ENCODE data around the gene LDLRAD4.
"Not testable (repeated sequence)": the region's sequence is repeated elsewhere in the genome, so short reads cannot be mapped to it uniquely, and the experiment has no call there.

The LDLRAD4 gene

DNA sequence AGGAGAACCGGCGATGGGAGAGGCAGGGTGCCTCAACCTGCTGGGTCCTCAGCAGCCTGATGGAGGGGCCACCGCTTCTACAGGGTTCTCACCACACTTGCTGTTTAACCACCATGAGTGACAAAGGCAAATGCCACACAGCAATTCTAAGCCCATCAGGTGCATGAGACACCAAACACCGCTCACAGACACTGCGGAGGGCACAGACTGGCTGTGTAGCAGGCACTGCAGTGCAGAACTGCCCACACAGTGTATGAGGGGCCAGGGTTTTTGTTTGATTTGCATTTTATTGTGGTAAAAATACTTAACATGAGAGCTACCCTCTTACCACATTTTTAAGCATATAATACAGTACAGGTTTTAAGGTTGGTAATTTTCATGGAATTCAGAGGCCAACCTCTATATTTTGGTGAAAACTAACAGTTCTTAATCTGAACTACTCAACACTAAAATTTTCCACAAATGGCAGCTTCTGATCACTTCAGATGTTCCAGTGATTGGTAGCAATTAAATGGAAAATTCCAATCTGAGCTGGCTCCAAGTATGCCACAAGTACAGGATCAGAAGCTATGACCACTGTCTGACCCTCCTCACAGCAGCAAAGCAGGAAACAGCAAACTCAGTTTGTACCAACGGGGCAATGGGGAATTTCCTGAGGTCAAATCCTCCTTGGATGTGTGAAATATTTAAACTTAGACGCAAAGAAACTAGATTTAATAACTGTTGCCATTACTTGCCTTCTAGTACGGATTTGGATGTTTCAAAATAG lies 440.1 kb downstream of the LDLRAD4 start:
- DNase-seq = no peak

DNA sequence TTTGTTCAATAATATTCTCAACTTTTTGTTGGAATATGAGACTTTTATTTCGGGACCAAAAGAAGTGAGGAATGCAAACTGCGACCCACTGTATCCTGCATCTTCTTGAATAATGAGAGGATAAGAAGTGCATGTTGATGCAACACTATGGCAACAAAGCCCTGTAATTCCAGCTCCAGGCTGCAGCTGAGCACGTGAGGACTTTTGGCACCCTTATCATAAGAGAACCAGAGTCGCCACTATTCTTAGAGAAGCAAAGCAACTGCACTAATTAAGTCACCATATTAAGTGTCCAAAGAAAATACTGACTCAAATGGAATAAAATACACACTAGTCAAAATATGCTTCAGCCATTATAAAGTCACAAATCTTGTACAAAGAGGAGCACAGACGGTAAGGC lies 441.9 kb downstream of the LDLRAD4 start:
- DNase-seq = no peak

DNA sequence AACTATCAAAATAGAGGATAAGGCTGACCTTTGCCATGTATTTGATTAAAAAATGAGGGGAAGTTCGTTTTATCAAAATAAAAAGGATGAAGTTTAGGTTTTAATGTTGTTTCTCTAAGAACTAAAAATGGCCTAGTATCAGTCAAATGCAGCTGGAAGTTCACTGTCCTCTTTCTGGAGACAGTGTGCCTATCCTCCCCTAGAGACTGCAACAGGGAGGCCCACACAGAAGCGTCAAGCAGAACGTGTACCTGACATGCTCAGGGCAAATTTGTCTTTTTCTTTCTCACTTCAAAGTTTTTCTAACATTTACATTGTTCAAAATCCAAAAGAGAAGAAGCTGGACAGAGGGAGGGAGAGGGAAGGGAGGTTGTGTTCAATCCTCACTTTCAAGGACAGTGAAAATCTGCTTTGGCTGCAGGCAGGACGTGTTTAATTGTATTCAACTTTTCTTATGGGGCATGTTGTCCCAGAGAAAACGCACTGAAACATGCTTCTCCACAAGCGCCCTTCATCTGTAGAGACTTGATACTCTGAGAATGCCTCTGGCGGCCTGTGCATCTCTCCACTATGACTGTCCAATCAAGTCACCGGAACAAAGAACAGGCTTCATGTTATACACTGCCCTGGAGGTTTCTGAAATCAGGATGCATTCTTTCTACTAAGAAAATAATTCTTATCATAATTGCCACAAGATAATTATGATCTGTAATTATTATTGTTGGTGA lies 442.7 kb downstream of the LDLRAD4 start:
- DNase-seq = no peak

DNA sequence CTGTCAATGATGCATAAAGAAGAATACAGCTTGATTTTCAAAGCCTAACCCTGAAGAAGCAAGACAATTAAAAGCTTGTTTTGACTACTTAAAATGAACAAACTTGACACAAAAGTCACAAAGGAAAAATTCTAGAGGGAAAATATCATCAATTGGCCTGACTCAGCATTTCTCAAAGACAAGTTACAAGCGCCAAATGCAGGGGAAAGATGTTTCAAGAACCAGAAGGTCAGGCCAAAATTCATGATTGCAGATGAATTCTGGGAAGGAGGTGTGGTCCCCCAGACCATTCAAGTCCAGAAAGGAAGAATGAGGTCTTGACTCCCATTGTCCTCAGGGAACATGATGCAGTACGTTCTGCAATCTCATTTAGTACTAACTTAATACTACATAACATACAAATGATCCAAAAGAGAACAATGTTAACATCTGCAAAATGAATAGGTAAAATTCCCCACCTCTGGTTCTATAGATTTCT lies 443.3 kb downstream of the LDLRAD4 start:
- DNase-seq = no peak

DNA sequence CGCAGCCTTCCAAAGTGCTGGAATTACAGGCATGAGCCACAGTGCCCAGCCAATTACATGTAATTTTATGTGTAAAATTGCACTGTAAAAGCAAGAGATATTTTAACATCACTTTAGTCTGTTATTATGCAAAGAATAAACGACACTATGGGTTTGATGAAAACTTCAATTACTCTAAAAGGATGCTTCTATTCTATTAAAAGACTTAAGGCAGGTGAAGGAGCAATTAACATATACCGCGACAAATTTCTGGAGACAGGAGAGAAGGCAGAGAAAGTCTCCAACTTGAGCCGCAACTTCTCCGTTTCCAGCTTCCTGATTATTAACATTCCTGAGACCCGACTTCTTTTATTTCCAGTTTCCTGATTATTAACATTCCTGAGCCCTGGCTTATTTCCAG lies 454.1 kb downstream of the LDLRAD4 start:
- DNase-seq = no peak

DNA sequence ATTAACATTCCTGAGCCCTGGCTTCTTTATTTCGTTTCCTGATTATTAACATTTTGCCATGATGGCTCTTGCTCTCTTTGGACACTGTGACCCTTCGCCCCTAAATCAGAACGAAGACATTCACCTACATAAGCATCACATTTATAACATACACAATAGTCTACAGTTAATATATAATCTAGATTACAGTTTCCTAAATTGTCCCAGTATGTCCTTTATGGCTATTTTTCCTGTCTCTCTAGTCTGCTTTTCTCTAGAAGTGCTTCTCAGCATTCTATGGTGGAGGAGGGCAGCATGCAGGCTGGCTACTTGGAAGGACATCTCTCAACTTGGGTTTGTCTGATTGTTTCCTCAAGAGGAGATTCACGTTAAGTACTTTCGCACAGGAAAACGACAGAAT lies 457.9 kb downstream of the LDLRAD4 start:
- DNase-seq = no peak

DNA sequence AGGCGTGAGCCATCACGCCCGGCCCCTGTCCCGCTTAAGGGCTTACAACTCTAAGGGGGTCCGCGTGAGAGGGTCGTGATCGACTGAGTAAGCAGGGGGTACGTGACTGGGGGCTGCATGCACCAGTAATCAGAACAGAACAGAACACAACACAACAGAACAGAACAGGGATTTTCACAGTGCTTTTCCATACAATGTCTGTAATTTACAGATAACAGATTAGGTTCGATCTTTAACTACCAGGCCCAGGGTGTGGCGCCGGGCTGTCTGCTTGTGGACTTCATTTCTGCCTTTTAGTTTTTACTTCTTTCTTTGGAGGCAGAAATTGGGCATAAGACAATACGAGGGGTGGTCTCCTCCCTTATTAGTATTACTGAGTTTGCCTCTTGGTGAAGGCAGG lies 458.8 kb downstream of the LDLRAD4 start:
- not testable (repeated sequence) for DNase-seq

DNA sequence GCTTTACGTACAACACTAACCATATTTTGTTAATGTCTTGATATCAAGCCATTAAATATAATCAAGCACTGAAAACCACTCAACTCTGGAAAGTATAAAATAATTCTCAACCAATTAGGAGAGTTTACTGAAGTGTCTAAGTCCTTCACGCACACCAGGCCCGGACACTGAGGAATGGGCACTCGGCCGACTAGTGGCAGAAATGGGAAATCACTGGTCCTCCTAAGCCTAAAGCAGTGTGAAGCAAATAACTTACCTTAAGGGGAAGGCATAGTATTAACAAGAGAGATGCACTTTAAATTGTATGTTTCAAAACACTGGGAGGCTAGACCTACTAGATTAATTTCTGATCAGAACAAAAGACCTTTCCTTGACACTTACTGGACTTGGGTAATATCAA lies 462.1 kb downstream of the LDLRAD4 start:
- no peak for DNase-seq

DNA sequence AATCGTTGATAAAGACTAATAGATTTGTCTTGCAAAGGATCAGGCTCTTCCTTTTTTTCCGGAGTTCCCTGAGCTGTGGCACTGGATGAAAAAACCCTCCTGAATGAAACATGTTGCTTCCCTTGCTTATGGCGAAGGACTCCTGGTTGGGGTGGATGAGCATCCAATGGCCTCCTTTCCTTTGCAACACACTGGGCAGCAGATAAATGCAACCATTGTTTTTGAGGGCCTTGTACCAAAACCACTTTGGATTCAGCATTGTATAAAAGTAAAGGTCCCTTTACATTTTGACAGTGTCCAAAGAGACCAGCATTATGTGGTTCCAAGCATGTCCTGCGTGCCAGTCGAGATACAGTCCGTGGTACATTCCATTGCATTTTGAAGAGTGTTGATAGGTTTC lies 463.1 kb downstream of the LDLRAD4 start:
- no peak for DNase-seq

DNA sequence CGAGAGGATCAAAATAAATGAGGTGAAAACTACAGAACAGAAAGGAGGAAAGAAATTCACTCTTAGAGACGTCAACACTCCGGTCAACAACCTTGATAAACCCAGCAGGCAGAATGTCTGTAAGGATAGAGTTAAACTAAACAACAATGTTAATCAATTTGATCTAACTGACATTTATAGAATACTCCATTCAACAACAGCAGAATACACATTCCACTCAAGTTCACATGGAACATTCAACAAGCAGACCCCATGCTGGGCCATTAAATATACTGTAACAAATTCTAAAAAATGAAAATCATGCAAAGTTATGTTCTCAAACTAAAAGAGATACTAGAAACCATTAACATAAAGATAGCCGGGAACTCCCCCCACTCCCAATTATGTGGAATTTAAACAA lies 466.0 kb downstream of the LDLRAD4 start:
- DNase-seq = no peak

DNA sequence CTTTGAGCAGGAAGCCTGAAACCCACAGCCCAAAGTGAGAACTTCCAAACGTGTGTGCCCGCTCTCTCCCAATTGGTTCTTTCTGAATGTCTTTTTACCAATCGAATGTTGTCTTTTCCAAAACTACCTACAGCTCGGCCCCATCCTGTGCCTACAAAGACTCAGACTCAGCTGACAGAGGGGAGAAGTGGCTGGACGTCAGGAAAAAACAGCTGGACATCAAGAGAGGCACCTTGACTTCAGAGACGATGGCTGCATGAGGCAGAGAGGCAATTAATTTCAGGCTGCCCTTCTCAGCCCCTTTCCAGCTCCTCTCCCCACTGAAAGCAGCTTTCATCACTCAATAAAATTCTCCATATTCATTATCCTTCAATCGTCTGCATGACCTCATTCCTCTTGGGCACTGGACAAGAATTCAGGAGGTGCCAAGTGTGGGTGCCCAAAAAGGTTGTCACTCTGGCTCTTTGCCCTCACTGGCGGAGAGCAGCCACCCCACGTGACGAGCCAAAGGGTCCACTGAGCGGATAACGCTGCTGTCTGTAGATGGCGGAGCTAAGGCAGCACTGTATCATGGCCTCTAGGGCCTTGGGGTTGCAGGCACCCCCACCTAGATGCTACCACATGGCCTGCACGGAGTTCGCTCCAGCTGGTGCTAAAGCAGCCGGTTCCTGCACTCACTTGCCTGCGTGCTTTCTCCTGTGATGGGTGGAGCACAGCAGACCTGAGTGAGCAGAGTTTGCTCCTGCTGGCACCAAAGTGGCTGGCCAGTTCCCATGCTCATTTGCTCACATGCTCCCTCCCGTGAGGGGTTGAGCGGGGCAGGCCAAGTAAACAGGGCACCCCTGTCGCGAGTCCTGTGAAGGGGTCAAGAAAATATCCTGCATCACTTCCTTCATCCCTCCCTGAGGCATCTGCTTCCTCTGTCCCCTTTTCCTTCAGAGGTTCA lies 469.9 kb downstream of the LDLRAD4 start:
- DNase-seq = no peak

DNA sequence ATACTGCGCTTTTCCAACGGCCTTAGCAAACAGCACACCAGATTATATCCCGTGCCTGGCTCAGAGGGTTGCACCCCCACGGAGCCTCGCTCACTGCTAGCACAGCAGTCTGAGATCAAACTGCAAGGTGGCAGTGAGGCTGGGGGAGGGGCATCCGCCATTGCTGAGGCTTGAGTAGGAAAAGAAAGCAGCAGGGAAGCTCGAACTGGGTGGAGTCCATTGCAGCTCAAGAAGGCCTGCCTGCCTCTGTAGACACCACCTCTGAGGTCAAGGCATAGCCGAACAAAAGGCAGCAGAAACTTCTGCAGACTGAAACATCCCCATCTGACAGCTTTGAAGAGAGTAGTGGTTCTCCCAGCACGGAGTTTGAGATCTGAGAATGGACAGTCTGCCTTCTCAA lies 471.5 kb downstream of the LDLRAD4 start:
- DNase-seq = not testable (repeated sequence)

DNA sequence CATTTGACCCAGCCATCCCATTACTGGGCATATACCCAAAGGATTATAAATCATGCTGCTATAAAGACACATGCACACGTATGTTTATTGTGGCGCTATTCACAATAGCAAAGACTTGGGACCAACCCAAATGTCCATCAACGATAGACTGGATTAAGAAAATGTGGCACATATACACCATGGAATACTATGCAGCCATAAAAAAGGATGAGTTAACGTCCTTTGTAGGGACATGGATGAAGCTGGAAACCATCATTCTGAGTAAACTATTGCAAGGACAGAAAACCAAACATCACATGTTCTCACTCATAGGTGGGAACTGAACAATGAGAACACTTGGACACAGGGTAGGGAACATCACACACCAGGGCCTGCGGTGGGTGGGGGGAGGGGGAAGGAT lies 476.8 kb downstream of the LDLRAD4 start:
- not testable (repeated sequence) for DNase-seq

DNA sequence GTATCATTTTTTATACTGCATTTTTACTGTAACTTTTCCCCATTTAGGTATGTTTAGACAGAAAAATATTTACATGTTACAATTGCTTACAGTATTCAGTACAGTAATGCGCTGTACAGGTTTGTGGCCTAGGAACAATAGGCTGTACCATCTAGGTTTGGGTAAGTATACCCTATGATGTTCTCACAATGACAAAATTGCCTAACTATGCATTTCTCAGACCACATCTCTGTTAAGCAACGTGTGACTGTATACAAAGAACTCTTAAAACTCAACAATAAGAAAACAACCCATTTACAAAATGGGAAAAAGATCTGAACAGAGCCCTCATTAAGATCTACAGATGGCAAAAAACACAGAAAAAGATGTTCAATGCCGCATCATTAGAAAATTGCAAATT lies 478.4 kb downstream of the LDLRAD4 start:
- DNase-seq = no peak

DNA sequence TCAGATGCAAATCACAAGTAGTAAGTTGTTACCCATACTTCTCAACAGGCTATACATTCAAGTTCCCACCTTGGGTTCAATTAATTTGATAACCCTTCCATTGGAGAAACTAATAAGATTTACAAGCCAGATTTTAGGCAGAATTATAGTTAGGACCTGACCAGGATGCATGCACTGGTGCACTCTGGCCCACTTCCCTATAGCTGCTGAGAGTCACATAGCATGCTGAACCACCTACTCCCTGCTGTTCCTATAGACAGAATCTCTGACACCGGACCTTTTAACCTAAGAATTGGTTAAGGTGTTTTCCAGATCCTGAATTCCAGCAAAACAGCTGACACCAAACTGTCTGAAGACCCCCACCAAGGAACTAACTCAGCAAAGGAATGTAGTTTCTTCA lies 481.6 kb downstream of the LDLRAD4 start:
- no peak for DNase-seq

Data from MV-4-11 (cell line).